Right lobe of liver (tissue), 6 donors: ENCODE results near the gene ASIC4. TPM values are rescaled to one million over a fixed set of nuclear protein-coding genes. Genes with fewer than 3 reads are reported as not detected.
A peak's percentile ranks its signal among the peaks of the same experiment; 100 is the strongest.

Experiments
- ATAC-seq, 4 donors: fragments of 200-7000 bp; cut with Tn5 transposase; one replicate each; pipeline ENCODE4 v1.9.1; 2020; ENCODE audit warnings: mild to moderate bottlenecking in 4 of 4, moderate library complexity in 4 of 4
- DNase-seq, 3 donors: peaks; one replicate each; pipeline ENCODE4 v3.0.0-alpha.2; 2020
- H3K27ac ChIP-seq, 3 donors: fragments of 200-600 bp; one replicate each; pipeline ENCODE4 v1.8.0; 2022
- H3K27me3 ChIP-seq, 2 donors: fragments of 200-600 bp; one replicate each; pipeline ENCODE4 v1.8.0; 2022
- H3K36me3 ChIP-seq, 4 donors: fragments of 200-600 bp; sonication (generic) in 1 of 4; one replicate each; pipeline versions ENCODE4 v1.5.1 to v1.8.0; 2017 to 2022; ENCODE audit warnings: control low read depth in 1 of 4
- H3K4me1 ChIP-seq, 4 donors: fragments of 200-600 bp; sonication (generic) in 1 of 4; one replicate each; pipeline versions ENCODE4 v1.5.1 to v1.8.0; 2017 to 2022; ENCODE audit warnings: control low read depth in 1 of 4
- H3K4me3 ChIP-seq, 3 donors: fragments of 200-600 bp; one replicate each; pipeline ENCODE4 v1.8.0; 2022
- H3K9me3 ChIP-seq, 4 donors: fragments of 200-600 bp; sonication (generic) in 1 of 4; one replicate each; pipeline versions ENCODE4 v1.5.1 to v1.8.0; 2017 to 2022; ENCODE audit warnings: control low read depth in 1 of 4
- CTCF ChIP-seq, 4 donors: fragments of 200-600 bp in 3 of 4; fragments of 450-650 bp in 1 of 4; IDR thresholded peaks; one replicate each; pipeline versions ENCODE4 v1.5.1 to v1.8.0; 2016 to 2022; ENCODE audit warnings: antibody characterized with exemption in 4 of 4, mild to moderate bottlenecking in 2 of 4
- POLR2A ChIP-seq: fragments of 450-650 bp; IDR thresholded peaks from one replicate; pipeline ENCODE4 v1.6.1; 2017; ENCODE audit warnings: antibody characterized with exemption, mild to moderate bottlenecking
- WGBS: methylation state at CpG from one replicate; pipeline ENCODE4 v1.1.6; 2018; ENCODE audit warnings: low coverage, low lambda C conversion rate; ENCODE audit not compliant: insufficient coverage; ENCODE audit errors: missing lambda C conversion rate; 5-methylcytosine and 5-hydroxymethylcytosine counted together
- intact Hi-C, 2 donors: fragments of 100-400 bp; cut with DNase I; formaldehyde crosslinking; loops; one replicate each; pipeline versions ENCODE4 v1.11.2 to v1.14.1; 2022
- total RNA-seq, 6 experiments: library from RNA; depleted of rRNA in 2 of 6; stranded (reverse); fragments of >200 nt in 2 of 6; fragmentation: NEBNext Ultra II Directional in 3 of 6; extraction: Animal tissue kit (Norgen Biotek cat#: 25700) in 3 of 6; gene quantifications; one replicate each; pipeline versions ENCODE4 v1.1.0 to v1.2.4, GENCODE V29; 2016 to 2023
- donor health status: DM: no; HTN: yes; CAD: no.
- donor health status: DM: no; HTN: no; CAD: no.
- donor health status: DM: no; HTN: no; CAD: no.
- donor health status: DM: no; HTN: yes; CAD: no.
- donor health status: DM: no; HTN: yes; CAD: no.

The ASIC4 gene
- total RNA-seq, 6 experiments from 2014 or later = not detected

DNA sequence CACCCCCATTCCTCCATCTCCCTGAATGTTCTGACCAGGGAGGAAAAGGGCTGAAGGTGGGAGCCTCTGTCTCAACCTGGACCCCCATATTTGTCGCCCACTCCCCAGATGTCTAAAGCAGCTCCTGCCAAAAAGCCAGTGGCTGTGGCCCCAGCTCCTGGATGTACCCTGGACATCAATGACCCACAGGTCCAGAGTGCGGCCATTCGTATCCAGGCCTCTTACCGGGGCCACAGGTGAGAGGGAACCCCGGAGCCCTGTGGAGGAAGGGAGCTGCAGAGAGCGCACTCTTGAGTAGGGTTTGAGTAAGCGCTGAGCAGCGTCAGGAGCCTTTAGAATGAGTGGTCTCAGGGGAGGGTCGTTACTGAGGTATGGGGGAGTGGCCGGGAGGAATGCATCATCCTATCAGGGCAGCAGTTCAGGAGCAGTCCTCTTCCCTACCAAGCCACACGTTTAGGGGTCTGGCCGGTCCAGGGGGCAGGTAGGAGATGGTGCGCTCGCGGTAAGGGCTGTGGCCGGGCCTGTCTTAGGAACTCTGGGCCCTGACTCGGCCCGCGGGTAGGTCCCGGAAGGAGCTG lies 17.9 kb upstream of the ASIC4 start:
- Histone ChIP-seq H3K9me3 (no peaks in the 10 kb centered on the region), H3K27me3 (no peaks in the 10 kb centered on the region), H3K4me1 (peaks cover 0 to 13% (median 3%) of the 10 kb centered on the region in 4 donors), H3K4me3 (no peak overlapping the region), H3K36me3 (no peaks in the 10 kb centered on the region), H3K27ac (no peak overlapping the region)
- TF ChIP-seq POLR2A = no peak
- no peak for TF ChIP-seq CTCF (IDR thresholded peaks at IDR 0.05)
- intact Hi-C loops = no loop called here
- DNase-seq (no peak), ATAC-seq (no peak)
- WGBS = 46% methylated on average over 4 of the region's 20 CpGs

DNA sequence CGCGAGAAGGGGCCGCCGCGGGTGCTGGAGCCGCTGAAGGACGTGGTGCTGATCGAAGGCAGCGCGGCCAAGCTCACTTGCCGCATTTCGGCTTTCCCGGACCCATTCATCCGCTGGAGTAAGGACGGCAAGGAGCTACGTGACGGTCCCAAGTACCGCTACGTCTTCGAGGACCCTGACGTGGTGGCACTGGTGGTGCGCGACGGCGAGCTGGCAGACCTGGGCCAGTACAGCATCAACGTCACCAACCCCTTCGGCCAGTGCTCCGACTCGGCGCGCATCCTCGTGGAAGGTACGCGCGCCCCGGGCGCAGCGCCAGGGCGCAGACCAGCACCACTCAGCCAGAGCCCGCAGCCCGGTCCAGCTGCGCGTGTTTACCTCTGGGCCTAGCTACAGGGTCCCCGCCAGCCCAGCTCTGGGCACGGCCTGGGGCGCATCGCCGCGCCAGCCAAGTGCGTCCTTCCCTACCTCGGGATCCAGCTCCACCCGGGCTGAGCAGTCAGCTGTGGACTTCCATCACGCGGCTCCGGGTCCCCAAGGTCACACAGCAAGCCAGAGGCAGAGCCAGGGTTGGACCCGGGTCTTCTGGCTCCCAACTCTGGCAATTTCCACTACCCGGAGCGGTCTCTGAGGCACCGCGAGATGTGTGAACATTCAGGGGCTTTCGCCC lies 17.3 kb upstream of the ASIC4 start:
- intact Hi-C loops = no loop called here
- DNase-seq (no peak), ATAC-seq (no peak)
- 20% methylated on average over 15 of the region's 61 CpGs for WGBS
- Histone ChIP-seq H3K9me3 (no peaks in the 10 kb centered on the region), H3K27ac (no peak overlapping the region), H3K36me3 (no peaks in the 10 kb centered on the region), H3K27me3 (no peaks in the 10 kb centered on the region), H3K4me1 (peaks cover 0 to 13% (median 3%) of the 10 kb centered on the region in 4 donors), H3K4me3 (peak overlapping the region in 1 of 3 donors; percentile 83)
- TF ChIP-seq CTCF (IDR thresholded peaks at IDR 0.05) (no peak), POLR2A (no peak)

- Histone ChIP-seq H3K9me3 (no peaks in the 10 kb centered on the region), H3K27me3 (no peaks in the 10 kb centered on the region), H3K4me3 (peak overlapping the region; percentile 82 to 92 (median 83)), H3K36me3 (no peaks in the 10 kb centered on the region), H3K27ac (peak overlapping the region; percentile 76 to 96 (median 82)), H3K4me1 (peaks cover 0 to 13% (median 3%) of the 10 kb centered on the region in 4 donors)
- TF ChIP-seq POLR2A = peak; percentile 63
- no peak for TF ChIP-seq CTCF (IDR thresholded peaks at IDR 0.05)
- DNase-seq (peak; percentile 91 to 93 (median 92)), ATAC-seq (peak; percentile 77 to 85 (median 80))
- WGBS = 2% methylated on average over 15 of the region's 59 CpGs
- intact Hi-C loops = no loop called here
These were observed 16.6 kb upstream of the ASIC4 start for GRCh38 chr2:219497495-219498279.

DNA sequence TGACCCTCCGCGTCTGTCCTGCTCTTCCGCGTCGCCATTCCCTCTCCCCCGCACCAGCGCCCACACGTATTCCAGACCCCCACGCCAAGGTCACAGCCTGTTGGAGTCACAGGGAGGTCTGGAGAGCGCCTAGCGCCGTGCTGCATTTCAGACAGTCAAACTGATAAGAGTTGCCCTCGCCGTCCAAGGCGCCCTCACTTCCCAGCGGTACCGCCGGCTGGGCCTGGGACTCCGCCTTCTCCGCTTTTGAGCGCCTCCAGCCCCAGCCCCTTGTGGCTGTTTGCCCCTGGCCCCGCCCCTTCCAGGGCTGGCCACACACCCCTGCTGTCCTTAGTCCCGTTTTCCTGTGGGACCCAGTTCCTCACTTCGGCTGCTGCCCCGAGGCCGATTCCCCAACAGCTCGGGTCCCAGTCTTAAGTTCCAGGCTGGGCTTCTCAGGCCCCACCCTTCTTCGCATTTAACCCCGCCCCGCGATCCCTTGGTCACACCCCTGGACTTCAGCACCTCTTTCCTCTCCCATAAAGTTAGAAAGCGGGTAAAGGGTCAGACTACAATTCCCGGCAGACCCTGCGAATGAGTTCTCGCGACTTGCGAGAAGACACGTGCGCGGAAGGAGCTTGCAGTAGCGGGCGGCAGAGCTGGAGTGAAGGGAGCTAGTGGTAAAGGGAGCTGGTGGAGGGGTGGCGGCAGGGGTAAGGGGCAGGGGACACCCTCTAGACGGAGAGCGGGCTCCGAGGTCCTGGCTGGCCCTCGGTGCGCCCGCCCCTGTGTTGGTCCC lies 15.8 kb upstream of the ASIC4 start, which contains the start of gene GMPPA:
Gene GMPPA (plus strand): TSS at position 612 of the 778 bp plus-strand sequence. CDS start 1,085 bp downstream, outside the sequence.
- Histone ChIP-seq H3K4me1 (peaks cover 0 to 13% (median 3%) of the 10 kb centered on the region in 4 donors), H3K4me3 (peak within 1 kb of the TSS; percentile 82 to 92 (median 83)), H3K27me3 (no peaks in the 10 kb centered on the region), H3K27ac (peak within 1 kb of the TSS; percentile 76 to 96 (median 82)), H3K36me3 (no peaks in the 10 kb centered on the region), H3K9me3 (no peaks in the 10 kb centered on the region)
- 1% methylated on average over 31 of the region's 49 CpGs for WGBS
- peak in 1 of 4 donors; percentile 7 for TF ChIP-seq CTCF (IDR thresholded peaks at IDR 0.05)
- peak; percentile 52 for TF ChIP-seq POLR2A
- DNase-seq (peak; percentile 95 to 98 (median 97)), ATAC-seq (peak; percentile 88 to 92 (median 90))
- intact Hi-C loops = no loop called here
